OCI-LY3 (cell line): ENCODE data around the gene HAUS7.

ENCODE experiments used
- H2AFZ ChIP-seq: fragments of 200-600, 300-600 bp; shearing (Covaris generic); 2 replicates; pipeline ENCODE4 v1.6.0; 2014; ENCODE audit warnings: antibody characterized with exemption, low read depth, low read length
- H3K27ac ChIP-seq: fragments of 200-600, 300-600 bp; sonication (generic); 2 replicates; pipeline ENCODE4 v1.5.1; 2014; ENCODE audit warnings: mild to moderate bottlenecking, low read length, moderate library complexity, mixed read lengths
- H3K27me3 ChIP-seq: fragments of 200-600, 300-600 bp; sonication (generic); 2 replicates; pipeline ENCODE4 v1.6.1; 2014; ENCODE audit warnings: low read depth, low read length, mixed read lengths
- H3K36me3 ChIP-seq: fragments of 200-600, 300-600 bp; sonication (generic); replicated peaks from 2 replicates; pipeline ENCODE3; 2014; ENCODE audit warnings: low read depth, low read length, mixed read lengths
- H3K4me1 ChIP-seq: fragments of 300-600, 200-600 bp; sonication (generic); 2 replicates; pipeline ENCODE4 v1.6.1; 2014; ENCODE audit warnings: low read length, mixed read lengths
- H3K4me2 ChIP-seq: fragments of 200-600, 300-600 bp; sonication (generic); 2 replicates; pipeline ENCODE4 v1.6.1; 2014; ENCODE audit warnings: low read length, mixed read lengths
- H3K4me3 ChIP-seq: fragments of 300-600, 200-600 bp; sonication (generic); 2 replicates; pipeline ENCODE4 v1.5.1; 2014; ENCODE audit warnings: antibody characterized with exemption, mild to moderate bottlenecking, low read length, moderate library complexity
- H3K79me2 ChIP-seq: fragments of 300-600, 200-600 bp; shearing (Covaris generic); 2 replicates; pipeline ENCODE4 v1.6.1; 2014; ENCODE audit warnings: mild to moderate bottlenecking, low read length, mixed read lengths
- H3K9ac ChIP-seq: fragments of 300-600, 200-600 bp; shearing (Covaris generic); 2 replicates; pipeline ENCODE4 v1.6.0; 2014; ENCODE audit warnings: mild to moderate bottlenecking, low read length, moderate library complexity
- H3K9me3 ChIP-seq: fragments of 200-600, 300-600 bp; shearing (Covaris generic); 2 replicates; pipeline ENCODE4 v1.6.1; 2014; ENCODE audit warnings: low read length, mixed read lengths; ENCODE audit not compliant: insufficient read depth
- H4K20me1 ChIP-seq: fragments of 200-600, 300-600 bp; sonication (generic); 2 replicates; pipeline ENCODE4 v1.6.1; 2016; ENCODE audit warnings: low read length, mixed read lengths; ENCODE audit not compliant: insufficient read depth
- EZH2phosphoT487 ChIP-seq: fragments of 200-600 bp; shearing (Covaris generic); IDR thresholded peaks from 2 replicates; pipeline ENCODE4 v1.6.1; 2018; ENCODE audit warnings: antibody characterized with exemption, mixed run types, low read depth
- TF ChIP-seq, protein P1 (sequence below): fragments of 200-600, 300-600 bp; sonication (generic); IDR thresholded peaks from 2 replicates; pipeline ENCODE4 v1.5.1; 2014; ENCODE audit warnings: antibody characterized with exemption, low read length, low read depth

Gene HAUS7

DNA sequence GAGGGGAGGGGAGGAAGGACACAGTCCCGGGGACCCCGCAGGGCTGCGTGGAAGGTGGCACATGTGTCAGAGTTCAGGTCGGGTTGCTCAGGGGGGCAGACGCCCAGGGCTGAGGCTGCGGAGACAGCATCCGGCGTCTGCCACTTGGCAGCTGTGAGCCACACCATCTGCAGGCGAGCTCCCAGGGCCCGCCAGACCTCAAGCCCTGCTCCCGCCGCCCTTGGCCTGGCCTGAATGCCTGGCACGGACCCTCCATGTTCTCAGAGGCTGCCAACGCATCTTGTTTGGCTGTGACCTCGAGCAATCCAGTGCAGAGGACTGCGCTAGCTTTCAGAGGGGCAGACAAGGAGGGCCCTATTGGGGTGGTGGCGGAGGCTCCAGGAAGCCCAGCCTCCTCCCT lies 29.5 kb upstream of the HAUS7 start:
- TF ChIP-seq, protein P1, sequence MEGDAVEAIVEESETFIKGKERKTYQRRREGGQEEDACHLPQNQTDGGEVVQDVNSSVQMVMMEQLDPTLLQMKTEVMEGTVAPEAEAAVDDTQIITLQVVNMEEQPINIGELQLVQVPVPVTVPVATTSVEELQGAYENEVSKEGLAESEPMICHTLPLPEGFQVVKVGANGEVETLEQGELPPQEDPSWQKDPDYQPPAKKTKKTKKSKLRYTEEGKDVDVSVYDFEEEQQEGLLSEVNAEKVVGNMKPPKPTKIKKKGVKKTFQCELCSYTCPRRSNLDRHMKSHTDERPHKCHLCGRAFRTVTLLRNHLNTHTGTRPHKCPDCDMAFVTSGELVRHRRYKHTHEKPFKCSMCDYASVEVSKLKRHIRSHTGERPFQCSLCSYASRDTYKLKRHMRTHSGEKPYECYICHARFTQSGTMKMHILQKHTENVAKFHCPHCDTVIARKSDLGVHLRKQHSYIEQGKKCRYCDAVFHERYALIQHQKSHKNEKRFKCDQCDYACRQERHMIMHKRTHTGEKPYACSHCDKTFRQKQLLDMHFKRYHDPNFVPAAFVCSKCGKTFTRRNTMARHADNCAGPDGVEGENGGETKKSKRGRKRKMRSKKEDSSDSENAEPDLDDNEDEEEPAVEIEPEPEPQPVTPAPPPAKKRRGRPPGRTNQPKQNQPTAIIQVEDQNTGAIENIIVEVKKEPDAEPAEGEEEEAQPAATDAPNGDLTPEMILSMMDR: no peak
- no peak for TF ChIP-seq EZH2phosphoT487
- Histone ChIP-seq H3K4me3 (no peak overlapping the region), H3K36me3 (no peaks in the 10 kb centered on the region), H2AFZ (no peak overlapping the region), H3K9me3 (no peaks in the 10 kb centered on the region), H3K4me1 (no peaks in the 10 kb centered on the region), H3K4me2 (no peak overlapping the region), H3K27me3 (no peaks in the 10 kb centered on the region), H4K20me1 (no peaks in the 10 kb centered on the region), H3K79me2 (no peaks in the 10 kb centered on the region), H3K9ac (no peak overlapping the region), H3K27ac (no peak overlapping the region)

DNA sequence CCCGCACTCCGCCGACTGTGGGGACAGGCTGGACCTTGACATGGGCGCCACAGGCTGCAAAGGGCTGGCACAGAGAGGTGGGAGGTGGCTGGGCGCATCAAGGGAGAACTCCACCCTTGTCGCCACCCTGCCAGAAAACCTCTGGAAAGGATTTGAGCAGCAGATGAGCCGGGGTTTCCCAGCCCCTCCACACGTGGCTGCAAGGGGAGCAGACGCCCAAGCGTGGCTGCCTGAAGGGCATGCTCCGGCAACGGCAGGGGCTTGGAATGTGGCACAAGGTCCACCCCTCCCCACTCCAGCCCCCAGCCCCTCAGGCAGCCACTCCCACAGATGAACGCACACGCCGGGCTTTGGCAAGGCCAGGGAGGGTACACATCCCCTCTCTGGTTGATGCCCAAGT lies 29.0 kb upstream of the HAUS7 start:
- Histone ChIP-seq H3K27me3 (no peaks in the 10 kb centered on the region), H3K4me2 (no peak overlapping the region), H3K79me2 (no peaks in the 10 kb centered on the region), H2AFZ (no peak overlapping the region), H3K4me1 (no peaks in the 10 kb centered on the region), H3K9ac (no peak overlapping the region), H4K20me1 (no peaks in the 10 kb centered on the region), H3K27ac (no peak overlapping the region), H3K9me3 (no peaks in the 10 kb centered on the region), H3K36me3 (no peaks in the 10 kb centered on the region), H3K4me3 (no peak overlapping the region)
- TF ChIP-seq EZH2phosphoT487: no peak
- TF ChIP-seq, protein P1: no peak

DNA sequence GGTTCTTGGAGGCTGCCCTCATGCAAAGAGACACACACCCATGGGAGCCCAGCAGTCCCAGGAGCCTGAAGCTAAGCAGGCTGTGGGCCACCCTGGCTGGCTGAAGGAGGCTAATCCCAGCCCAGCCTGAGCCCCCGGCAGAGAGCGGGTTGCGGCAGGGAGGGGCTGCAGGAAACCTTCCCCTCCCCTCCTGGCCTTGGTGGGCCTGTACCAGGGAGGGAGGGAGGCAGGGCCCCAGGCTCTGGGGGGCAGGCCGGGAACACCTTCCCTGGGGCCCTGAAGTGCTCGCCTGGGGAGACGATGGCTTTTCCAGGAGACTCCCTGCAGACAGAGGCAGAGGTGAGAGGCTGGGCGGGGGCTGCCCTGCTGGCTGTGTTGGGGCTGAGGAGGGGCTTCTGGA lies 28.1 kb upstream of the HAUS7 start:
- no peak overlapping the region for H3K27ac ChIP-seq
- no peak overlapping the region for H2AFZ ChIP-seq
- no peaks in the 10 kb centered on the region for H3K4me1 ChIP-seq
- no peak overlapping the region for H3K4me3 ChIP-seq
- TF ChIP-seq, protein P1: no peak
- TF ChIP-seq EZH2phosphoT487: no peak
- no peaks in the 10 kb centered on the region for H3K79me2 ChIP-seq
- no peaks in the 10 kb centered on the region for H3K36me3 ChIP-seq
- no peaks in the 10 kb centered on the region for H3K27me3 ChIP-seq
- H3K9ac ChIP-seq: no peak overlapping the region
- no peak overlapping the region for H3K4me2 ChIP-seq
- no peaks in the 10 kb centered on the region for H3K9me3 ChIP-seq
- no peaks in the 10 kb centered on the region for H4K20me1 ChIP-seq

DNA sequence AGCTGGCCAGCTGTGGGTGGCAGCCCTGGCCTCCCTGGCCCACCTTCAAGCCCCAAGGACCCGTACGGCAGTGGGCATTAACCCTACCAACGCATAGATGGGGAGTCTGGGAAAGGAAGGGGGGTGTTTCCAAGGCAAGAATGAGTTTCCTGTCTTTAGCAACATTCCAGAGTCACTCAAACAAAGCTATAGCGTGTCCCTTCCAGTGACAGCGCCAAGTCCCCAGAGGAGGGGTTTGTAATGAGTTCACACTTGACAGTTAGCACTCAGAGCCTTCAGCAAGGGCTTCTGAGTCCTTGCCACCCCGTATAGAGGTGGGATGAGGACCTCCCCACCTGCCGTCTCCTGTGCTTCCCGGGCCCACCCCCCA lies 26.2 kb upstream of the HAUS7 start:
- no peak overlapping the region for H3K4me2 ChIP-seq
- H3K9me3 ChIP-seq: no peaks in the 10 kb centered on the region
- H2AFZ ChIP-seq: no peak overlapping the region
- no peaks in the 10 kb centered on the region for H3K27me3 ChIP-seq
- no peaks in the 10 kb centered on the region for H3K4me1 ChIP-seq
- no peaks in the 10 kb centered on the region for H4K20me1 ChIP-seq
- H3K27ac ChIP-seq: no peak overlapping the region
- H3K79me2 ChIP-seq: no peaks in the 10 kb centered on the region
- TF ChIP-seq, protein P1: no peak
- no peak for TF ChIP-seq EZH2phosphoT487
- no peaks in the 10 kb centered on the region for H3K36me3 ChIP-seq
- H3K4me3 ChIP-seq: no peak overlapping the region
- no peak overlapping the region for H3K9ac ChIP-seq
